Measurements from ENCODE around the gene GATAD2A.

The GATAD2A gene

GRCh38 chr19:19463348-19464117 is 58.1 kb downstream of the GATAD2A start:
- peaks cover 99% of the 10 kb centered on the region for H3K79me2 ChIP-seq (ENCODE audit: insufficient read depth, low read length)
- H3K9ac ChIP-seq (ENCODE audit: low read depth, low read length), result no peak overlapping the region
- peaks cover 37% of the 10 kb centered on the region for H3K9me3 ChIP-seq (ENCODE audit: insufficient read depth, low read length, severe bottlenecking)
- peaks cover 80% of the 10 kb centered on the region for H3K36me3 ChIP-seq (ENCODE audit: insufficient read depth, low read length)
- no peak for DNase-seq
- no peak for ATAC-seq (ENCODE audit: insufficient read depth, low read depth)
- no peak overlapping the region for H2AFZ ChIP-seq (ENCODE audit: low read depth, low read length)
- H3K4me2 ChIP-seq (ENCODE audit: insufficient read depth, low read length), result no peak overlapping the region
- H3K27me3 ChIP-seq (ENCODE audit: insufficient read depth, low read length, poor library complexity), result no peaks in the 10 kb centered on the region
- H3K4me1 ChIP-seq (ENCODE audit: insufficient read depth, low read length), result peaks cover 14% of the 10 kb centered on the region
- no peak overlapping the region for H3K4me3 ChIP-seq (ENCODE audit: low read depth in 1 of 2, low read length in 2 of 2)
- TF ChIP-seq EZH2 (IDR thresholded peaks at IDR 0.05; ENCODE audit: borderline replicate concordance, low read depth, low read length, severe bottlenecking) (no peak), CTCF (IDR thresholded peaks at IDR 0.05; ENCODE audit: borderline replicate concordance, extremely low read depth, low read length, poor library complexity, severe bottlenecking) (no peak)
- H3K27ac ChIP-seq (ENCODE audit: low read length), result no peak overlapping the region
- peaks cover 64% of the 10 kb centered on the region for H4K20me1 ChIP-seq (ENCODE audit: insufficient read depth, low read length)

DNA sequence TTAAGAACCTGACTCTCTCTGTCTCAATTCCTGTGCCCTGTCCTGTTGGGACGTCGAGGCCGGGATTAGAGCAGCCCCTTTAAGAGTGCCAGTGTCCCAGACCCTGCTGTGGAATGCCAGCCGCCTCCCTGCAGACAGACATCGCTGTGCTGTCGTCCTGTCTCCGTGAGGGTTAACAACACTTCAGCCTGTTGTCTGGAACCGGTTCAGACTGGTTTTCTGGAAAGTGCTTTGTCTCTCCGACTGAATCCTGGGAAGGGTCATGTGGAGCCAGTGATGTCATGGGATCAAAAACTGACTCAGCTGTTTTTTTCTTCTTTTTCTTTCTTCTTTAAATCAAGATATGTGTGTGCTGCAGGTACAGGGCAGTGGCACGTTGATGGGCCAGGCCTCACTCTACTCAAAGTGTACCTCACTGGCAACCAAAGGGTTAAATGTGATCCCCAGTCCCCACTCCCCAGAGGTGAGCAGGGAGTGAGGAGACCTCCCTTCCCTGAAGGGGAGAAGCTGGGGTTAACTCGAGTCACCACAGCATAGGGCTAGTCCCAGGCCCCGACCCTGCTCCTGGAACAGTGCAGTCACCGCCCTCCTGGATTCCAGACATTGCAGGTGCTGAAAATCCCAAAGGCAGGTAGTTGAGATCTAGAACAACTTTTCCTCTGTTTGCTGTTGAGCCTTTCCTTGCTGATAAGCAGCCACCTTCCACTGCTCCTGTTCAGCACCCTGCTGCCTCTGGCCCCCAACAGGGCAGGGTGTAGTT is 59.0 kb downstream of the GATAD2A start:
- peaks cover 96% of the 10 kb centered on the region for H3K79me2 ChIP-seq (ENCODE audit: insufficient read depth, low read length)
- no peak for TF ChIP-seq CTCF (IDR thresholded peaks at IDR 0.05; ENCODE audit: borderline replicate concordance, extremely low read depth, low read length, poor library complexity, severe bottlenecking)
- TF ChIP-seq EZH2 (IDR thresholded peaks at IDR 0.05; ENCODE audit: borderline replicate concordance, low read depth, low read length, severe bottlenecking), result no peak

GRCh38 chr19:19465436-19466070 is 60.1 kb downstream of the GATAD2A start:
- Histone ChIP-seq H3K36me3 (ENCODE audit: insufficient read depth, low read length) (peaks cover 91% of the 10 kb centered on the region), H4K20me1 (ENCODE audit: insufficient read depth, low read length) (peaks cover 46% of the 10 kb centered on the region), H3K27ac (ENCODE audit: low read length) (no peak overlapping the region), H3K9ac (ENCODE audit: low read depth, low read length) (no peak overlapping the region), H3K4me3 (ENCODE audit: low read depth in 1 of 2, low read length in 2 of 2) (no peak overlapping the region), H2AFZ (ENCODE audit: low read depth, low read length) (no peak overlapping the region), H3K4me2 (ENCODE audit: insufficient read depth, low read length) (no peak overlapping the region), H3K9me3 (ENCODE audit: insufficient read depth, low read length, severe bottlenecking) (peaks cover 40% of the 10 kb centered on the region), H3K79me2 (ENCODE audit: insufficient read depth, low read length) (peaks cover 95% of the 10 kb centered on the region), H3K4me1 (ENCODE audit: insufficient read depth, low read length) (no peaks in the 10 kb centered on the region), H3K27me3 (ENCODE audit: insufficient read depth, low read length, poor library complexity) (no peaks in the 10 kb centered on the region)
- TF ChIP-seq EZH2 (IDR thresholded peaks at IDR 0.05; ENCODE audit: borderline replicate concordance, low read depth, low read length, severe bottlenecking) (no peak), CTCF (IDR thresholded peaks at IDR 0.05; ENCODE audit: borderline replicate concordance, extremely low read depth, low read length, poor library complexity, severe bottlenecking) (no peak)
- DNase-seq (no peak), ATAC-seq (ENCODE audit: insufficient read depth, low read depth) (no peak)

More for the DNA sequence above, 59.0 kb downstream of the GATAD2A start:
- Histone ChIP-seq H3K4me1 (ENCODE audit: insufficient read depth, low read length) (peaks cover 6% of the 10 kb centered on the region; the same call in 1 of the 2 replicates), H2AFZ (ENCODE audit: low read depth, low read length) (no peak overlapping the region), H3K27ac (ENCODE audit: low read length) (no peak overlapping the region), H3K36me3 (ENCODE audit: insufficient read depth, low read length) (peaks cover 83% of the 10 kb centered on the region), H3K4me2 (ENCODE audit: insufficient read depth, low read length) (no peak overlapping the region), H4K20me1 (ENCODE audit: insufficient read depth, low read length) (peaks cover 55% of the 10 kb centered on the region), H3K9me3 (ENCODE audit: insufficient read depth, low read length, severe bottlenecking) (peaks cover 40% of the 10 kb centered on the region), H3K4me3 (ENCODE audit: low read depth in 1 of 2, low read length in 2 of 2) (no peak overlapping the region), H3K27me3 (ENCODE audit: insufficient read depth, low read length, poor library complexity) (no peaks in the 10 kb centered on the region), H3K9ac (ENCODE audit: low read depth, low read length) (no peak overlapping the region)
- no peak for DNase-seq
- ATAC-seq (ENCODE audit: insufficient read depth, low read depth), result no peak

Measured in DND-41 (cell line).